Activated naive CD8-positive, alpha-beta T cell treated with anti-CD3 and anti-CD28 coated beads for 36 hours (primary cell): ENCODE data around the gene ERG. TPM values are rescaled to one million over a fixed set of nuclear protein-coding genes. Genes with fewer than 3 reads are reported as not detected.

Experiments used
- DNase-seq: peaks from one replicate; pipeline ENCODE4 v3.0.0; 2021
- H3K27ac Mint-ChIP-seq: one replicate; pipeline ENCODE4 v1.8.0; 2022; ENCODE audit warnings: mild to moderate bottlenecking, moderate library complexity, mixed read lengths
- H3K27me3 Mint-ChIP-seq: one replicate; pipeline ENCODE4 v1.8.0; 2022; ENCODE audit warnings: mild to moderate bottlenecking, mixed read lengths
- H3K36me3 Mint-ChIP-seq: one replicate; pipeline ENCODE4 v1.8.0; 2021; ENCODE audit warnings: mild to moderate bottlenecking, mixed read lengths
- H3K4me1 Mint-ChIP-seq: one replicate; pipeline ENCODE4 v1.8.0; 2021; ENCODE audit warnings: mixed read lengths
- H3K4me3 Mint-ChIP-seq: one replicate; pipeline ENCODE4 v1.8.0; 2022; ENCODE audit warnings: mild to moderate bottlenecking, moderate library complexity, mixed read lengths
- H3K9me3 Mint-ChIP-seq: one replicate; pipeline ENCODE4 v1.8.0; 2022; ENCODE audit warnings: mixed read lengths
- total RNA-seq, 2 experiments: library from RNA; stranded (reverse); gene quantifications; one replicate each; pipeline ENCODE4 v1.2.3, GENCODE V29; 2021

Gene ERG
- total RNA-seq, 2 experiments from 2014 or later = not detected

GRCh38 chr21:38507374-38507942, 9.2 kb upstream of the ERG start:
- H3K27ac Mint-ChIP-seq = no peak overlapping the region
- H3K36me3 Mint-ChIP-seq = no peaks in the 10 kb centered on the region
- peaks cover 36% of the 10 kb centered on the region for H3K27me3 Mint-ChIP-seq
- peaks cover 1% of the 10 kb centered on the region for H3K4me1 Mint-ChIP-seq
- H3K9me3 Mint-ChIP-seq = no peaks in the 10 kb centered on the region
- no peak for DNase-seq
- no peak overlapping the region for H3K4me3 Mint-ChIP-seq

DNA sequence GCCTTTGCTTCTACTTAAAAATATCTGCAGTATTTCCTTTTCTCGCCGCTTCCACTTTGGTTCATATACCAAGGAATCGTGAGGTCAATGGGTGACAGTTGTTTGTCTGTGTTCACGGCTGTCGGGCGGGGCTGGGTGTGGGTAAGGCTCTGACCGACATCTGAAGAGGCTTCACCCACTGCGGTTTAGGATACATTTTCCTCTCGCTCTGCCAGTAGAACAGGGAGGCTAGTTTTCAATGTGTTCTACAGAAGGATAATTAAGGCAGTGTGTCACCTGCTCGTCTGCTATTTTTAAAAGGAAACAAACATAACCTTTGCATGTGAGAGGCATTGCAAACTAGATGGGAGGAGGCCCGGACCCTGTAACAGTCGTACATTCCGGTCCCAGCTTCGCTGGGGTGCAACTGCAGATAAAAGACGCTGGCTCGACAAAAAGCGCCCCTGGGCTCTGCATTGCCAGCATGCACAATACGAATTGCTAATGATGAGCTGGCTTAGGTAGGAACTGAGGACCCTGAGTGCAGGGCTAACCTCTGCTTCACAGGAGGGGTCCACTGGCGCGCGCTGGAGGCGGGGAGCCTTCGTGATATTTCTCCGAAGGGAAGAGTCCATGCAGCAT, 8.5 kb upstream of the ERG start:
- no peak overlapping the region for H3K4me3 Mint-ChIP-seq
- H3K36me3 Mint-ChIP-seq = no peaks in the 10 kb centered on the region
- H3K4me1 Mint-ChIP-seq = peaks cover 1% of the 10 kb centered on the region
- no peaks in the 10 kb centered on the region for H3K9me3 Mint-ChIP-seq
- peaks cover 42% of the 10 kb centered on the region for H3K27me3 Mint-ChIP-seq
- no peak overlapping the region for H3K27ac Mint-ChIP-seq
- DNase-seq = no peak

DNA sequence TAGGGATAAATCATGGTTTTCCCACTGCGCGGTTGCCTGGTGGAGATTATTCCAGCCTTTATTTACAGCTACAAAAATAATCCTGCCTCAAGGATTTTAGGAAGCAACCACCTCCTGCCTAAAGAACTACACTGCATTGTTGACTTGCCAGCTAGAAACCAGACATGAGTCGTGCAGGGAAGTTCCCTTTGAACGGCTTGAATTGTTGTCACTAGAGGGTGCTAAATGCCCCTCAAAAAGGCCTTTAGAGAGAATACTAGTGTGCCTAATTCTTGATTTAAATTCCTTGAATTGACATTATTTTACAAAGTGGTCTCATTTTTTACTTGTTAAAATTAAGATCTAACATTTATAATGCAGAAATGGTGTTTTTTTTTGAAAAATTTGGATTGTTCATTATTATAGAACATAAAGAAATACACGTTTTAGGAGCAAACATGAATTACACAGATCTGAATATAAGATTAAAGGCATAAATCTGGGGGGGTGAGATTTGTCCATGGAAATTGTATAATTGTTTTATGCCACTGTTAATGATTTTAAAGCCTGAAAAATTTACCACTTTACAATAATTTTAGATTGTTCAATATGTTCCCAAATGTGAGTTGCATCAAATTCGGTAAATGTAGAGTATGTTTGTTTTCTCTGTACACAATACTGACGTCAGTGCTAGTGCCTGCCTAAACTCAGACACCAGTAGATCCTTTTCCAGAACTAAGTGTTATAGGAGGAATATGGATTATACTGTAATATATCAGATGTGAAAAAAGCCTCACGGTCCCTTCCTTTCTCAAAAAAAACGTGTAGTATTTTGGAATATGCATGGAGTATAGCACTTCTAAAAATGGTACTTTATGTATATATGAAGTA, 7.6 kb upstream of the ERG start:
- Mint-ChIP-seq H3K36me3 (no peaks in the 10 kb centered on the region), H3K27me3 (peaks cover 49% of the 10 kb centered on the region), H3K4me3 (no peak overlapping the region), H3K27ac (no peak overlapping the region), H3K9me3 (no peaks in the 10 kb centered on the region), H3K4me1 (peaks cover 1% of the 10 kb centered on the region)
- DNase-seq = no peak

GRCh38 chr21:38504066-38504465, 5.8 kb upstream of the ERG start:
- Mint-ChIP-seq H3K27me3 (peaks cover 61% of the 10 kb centered on the region), H3K4me3 (no peak overlapping the region), H3K4me1 (peaks cover 1% of the 10 kb centered on the region), H3K9me3 (no peaks in the 10 kb centered on the region), H3K36me3 (no peaks in the 10 kb centered on the region), H3K27ac (no peak overlapping the region)
- DNase-seq = no peak

DNA sequence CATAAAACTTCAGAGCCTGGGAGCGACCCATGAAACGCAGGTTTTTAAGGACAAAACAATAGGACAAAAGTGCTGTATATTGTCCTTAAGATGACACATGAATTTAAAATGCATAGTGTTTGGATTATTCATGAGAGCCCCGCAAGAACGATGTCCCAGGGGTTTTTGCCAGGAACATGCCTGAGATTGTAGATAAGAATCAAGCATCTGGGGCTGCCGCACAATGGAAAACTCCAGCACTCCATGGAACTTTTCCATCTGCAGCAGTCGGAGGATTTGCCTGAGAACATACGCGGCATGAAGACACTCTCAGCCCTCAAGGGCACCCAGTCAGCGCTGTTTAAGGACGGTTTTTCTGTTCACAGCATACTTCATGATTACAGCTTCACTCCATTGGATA, 5.3 kb upstream of the ERG start:
- DNase-seq = no peak
- peaks cover 3% of the 10 kb centered on the region for H3K4me1 Mint-ChIP-seq
- no peaks in the 10 kb centered on the region for H3K9me3 Mint-ChIP-seq
- peaks cover 63% of the 10 kb centered on the region for H3K27me3 Mint-ChIP-seq
- H3K36me3 Mint-ChIP-seq = no peaks in the 10 kb centered on the region
- H3K4me3 Mint-ChIP-seq = no peak overlapping the region
- no peak overlapping the region for H3K27ac Mint-ChIP-seq

- Mint-ChIP-seq H3K9me3 (no peaks in the 10 kb centered on the region), H3K4me1 (peaks cover 2% of the 10 kb centered on the region), H3K27ac (no peak overlapping the region), H3K36me3 (no peaks in the 10 kb centered on the region), H3K4me3 (no peak overlapping the region), H3K27me3 (peaks cover 70% of the 10 kb centered on the region)
- DNase-seq = no peak
Measured at GRCh38 chr21:38500073-38500472, 1.8 kb upstream of the ERG start.

- Mint-ChIP-seq H3K9me3 (no peaks in the 10 kb centered on the region), H3K4me3 (no peak overlapping the region), H3K36me3 (no peaks in the 10 kb centered on the region), H3K27ac (no peak overlapping the region), H3K27me3 (peaks cover 72% of the 10 kb centered on the region), H3K4me1 (peaks cover 2% of the 10 kb centered on the region)
- DNase-seq = no peak
Measured at GRCh38 chr21:38499296-38499695, 1.0 kb upstream of the ERG start.

DNA sequence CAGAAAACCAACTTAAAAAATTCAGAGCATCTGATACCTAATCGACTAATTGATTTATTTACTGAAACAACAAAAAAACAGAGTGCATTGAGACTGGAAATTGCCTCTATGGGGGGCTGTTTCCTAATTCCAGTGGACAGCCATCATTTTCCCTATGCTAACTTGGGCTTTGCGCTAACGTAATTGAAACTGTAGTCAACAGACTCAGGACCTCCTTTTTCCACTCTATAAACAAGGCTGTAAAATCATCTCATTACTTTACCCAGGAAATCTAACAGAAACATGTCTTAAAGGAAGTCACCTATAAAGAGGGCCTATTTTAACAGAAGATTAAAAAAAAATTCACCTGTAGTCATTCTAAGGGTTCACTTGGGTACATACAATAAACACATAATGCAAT, 2.1 kb downstream of the ERG start:
- H3K36me3 Mint-ChIP-seq = no peaks in the 10 kb centered on the region
- peaks cover 75% of the 10 kb centered on the region for H3K27me3 Mint-ChIP-seq
- peaks cover 2% of the 10 kb centered on the region for H3K4me1 Mint-ChIP-seq

GRCh38 chr21:38495696-38496095, 2.6 kb downstream of the ERG start:
- Mint-ChIP-seq H3K9me3 (no peaks in the 10 kb centered on the region), H3K4me1 (peaks cover 2% of the 10 kb centered on the region), H3K27me3 (peaks cover 74% of the 10 kb centered on the region), H3K36me3 (no peaks in the 10 kb centered on the region), H3K4me3 (no peak overlapping the region), H3K27ac (no peak overlapping the region)
- DNase-seq = no peak

More for the DNA sequence above, 2.1 kb downstream of the ERG start:
- no peak overlapping the region for H3K4me3 Mint-ChIP-seq
- H3K9me3 Mint-ChIP-seq = no peaks in the 10 kb centered on the region
- H3K27ac Mint-ChIP-seq = no peak overlapping the region
- no peak for DNase-seq

GRCh38 chr21:38495242-38495641, 3.0 kb downstream of the ERG start:
- no peak overlapping the region for H3K4me3 Mint-ChIP-seq
- H3K9me3 Mint-ChIP-seq = no peaks in the 10 kb centered on the region
- peaks cover 72% of the 10 kb centered on the region for H3K27me3 Mint-ChIP-seq
- H3K4me1 Mint-ChIP-seq = peaks cover 2% of the 10 kb centered on the region
- no peaks in the 10 kb centered on the region for H3K36me3 Mint-ChIP-seq
- no peak for DNase-seq
- no peak overlapping the region for H3K27ac Mint-ChIP-seq

GRCh38 chr21:38494703-38495102, 3.6 kb downstream of the ERG start:
- Mint-ChIP-seq H3K4me1 (peaks cover 2% of the 10 kb centered on the region), H3K36me3 (no peaks in the 10 kb centered on the region), H3K9me3 (no peaks in the 10 kb centered on the region), H3K4me3 (no peak overlapping the region), H3K27ac (no peak overlapping the region), H3K27me3 (peaks cover 71% of the 10 kb centered on the region)
- DNase-seq = no peak

- no peak overlapping the region for H3K4me3 Mint-ChIP-seq
- no peaks in the 10 kb centered on the region for H3K36me3 Mint-ChIP-seq
- no peaks in the 10 kb centered on the region for H3K9me3 Mint-ChIP-seq
- peaks cover 2% of the 10 kb centered on the region for H3K4me1 Mint-ChIP-seq
- no peak for DNase-seq
- H3K27ac Mint-ChIP-seq = no peak overlapping the region
- H3K27me3 Mint-ChIP-seq = peaks cover 70% of the 10 kb centered on the region
Measured at GRCh38 chr21:38494251-38494642, 4.0 kb downstream of the ERG start.

DNA sequence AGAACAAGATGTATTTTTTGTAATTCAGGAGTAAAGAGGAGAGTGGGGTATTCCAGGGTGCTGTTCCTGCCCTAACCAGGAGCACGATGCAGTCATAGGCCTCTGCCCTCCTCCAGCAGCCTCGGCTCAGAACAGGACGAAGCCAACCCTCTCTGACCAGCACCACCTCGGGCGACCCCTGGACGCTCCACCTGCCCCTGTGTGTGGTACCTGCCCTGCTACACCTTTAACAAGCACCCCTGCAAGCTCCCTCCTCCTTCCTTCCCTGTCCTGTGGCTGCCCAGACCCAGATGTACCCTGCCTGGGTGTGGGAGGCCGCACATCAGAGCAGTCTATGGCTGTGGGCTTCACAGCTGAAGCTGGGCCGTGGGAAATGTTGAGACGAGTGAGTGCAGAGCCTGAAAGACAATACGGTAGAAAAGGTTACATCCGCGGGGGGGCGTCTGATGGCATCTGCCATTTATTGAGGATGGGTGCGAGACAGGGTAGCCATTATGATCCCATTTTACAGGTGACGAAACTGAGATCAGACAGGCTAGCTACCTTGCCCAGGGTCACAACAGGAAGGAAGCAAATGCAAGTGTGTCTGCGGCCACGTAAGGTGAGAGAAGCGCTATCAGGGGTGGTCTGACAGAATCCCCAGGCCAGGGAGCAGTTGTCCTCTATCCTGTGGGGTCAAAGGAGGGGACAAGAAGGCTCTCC, 4.6 kb downstream of the ERG start:
- Mint-ChIP-seq H3K36me3 (no peaks in the 10 kb centered on the region), H3K4me1 (peaks cover 2% of the 10 kb centered on the region), H3K9me3 (no peaks in the 10 kb centered on the region), H3K4me3 (no peak overlapping the region), H3K27me3 (peaks cover 66% of the 10 kb centered on the region), H3K27ac (no peak overlapping the region)
- DNase-seq = no peak

DNA sequence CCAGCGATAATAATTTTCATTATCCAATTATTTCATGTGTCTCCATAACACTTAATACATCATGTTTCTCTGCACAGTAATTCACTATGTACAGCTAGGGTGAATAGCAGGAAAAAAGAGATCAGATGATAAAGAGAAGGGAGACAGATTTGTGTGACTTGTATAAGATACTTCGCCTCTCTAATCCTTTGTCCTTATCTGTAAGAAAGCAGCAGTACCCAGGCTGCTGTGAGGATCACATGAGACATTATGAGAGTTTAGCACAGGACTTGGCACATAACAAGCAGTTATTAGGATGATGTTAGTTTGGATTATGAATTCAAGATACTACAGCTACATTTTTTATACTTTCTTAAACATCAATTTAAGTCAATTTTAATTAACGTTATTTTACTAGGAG, 6.3 kb downstream of the ERG start:
- Mint-ChIP-seq H3K27ac (no peak overlapping the region), H3K36me3 (no peaks in the 10 kb centered on the region), H3K27me3 (peaks cover 53% of the 10 kb centered on the region), H3K4me3 (no peak overlapping the region), H3K4me1 (peaks cover 3% of the 10 kb centered on the region), H3K9me3 (no peaks in the 10 kb centered on the region)
- no peak for DNase-seq

- H3K36me3 Mint-ChIP-seq = no peaks in the 10 kb centered on the region
- H3K9me3 Mint-ChIP-seq = no peaks in the 10 kb centered on the region
- peaks cover 3% of the 10 kb centered on the region for H3K4me1 Mint-ChIP-seq
- no peak for DNase-seq
- no peak overlapping the region for H3K27ac Mint-ChIP-seq
- peaks cover 50% of the 10 kb centered on the region for H3K27me3 Mint-ChIP-seq
- no peak overlapping the region for H3K4me3 Mint-ChIP-seq
Measured at GRCh38 chr21:38491536-38491935, 6.7 kb downstream of the ERG start.
